SU-DHL-6 (cell line): Measurements from ENCODE around the gene GEMIN8.

ENCODE experiments used
- H2AFZ ChIP-seq: fragments of 200-600 bp; sonication (generic); 2 replicates; pipeline ENCODE4 v1.6.1; 2014; ENCODE audit warnings: low read depth, mild to moderate bottlenecking, moderate library complexity, mixed read lengths, antibody characterized with exemption, low read length; ENCODE audit not compliant: severe bottlenecking
- H3F3A ChIP-seq: fragments of 200-600 bp; shearing (Covaris generic); 2 replicates; pipeline ENCODE4 v1.6.0; 2016; ENCODE audit warnings: antibody characterized with exemption, mild to moderate bottlenecking; ENCODE audit not compliant: insufficient read depth
- H3K27ac ChIP-seq: fragments of 200-600 bp; sonication (generic); 2 replicates; pipeline ENCODE4 v1.5.1; 2016; ENCODE audit warnings: low read depth, mild to moderate bottlenecking, low read length, moderate library complexity, mixed read lengths
- H3K27me3 ChIP-seq: fragments of 200-600 bp; sonication (generic), shearing (Covaris generic); 2 replicates; pipeline ENCODE4 v1.6.0; 2014; ENCODE audit warnings: mild to moderate bottlenecking, low read length
- H3K36me3 ChIP-seq: fragments of 200-600 bp; sonication (generic); 2 replicates; pipeline ENCODE4 v1.6.1; 2014; ENCODE audit warnings: mild to moderate bottlenecking, low read length, mixed read lengths
- H3K4me2 ChIP-seq: fragments of 300-600, 200-600 bp; shearing (Covaris generic), sonication (generic); 2 replicates; pipeline ENCODE4 v1.6.0; 2014; ENCODE audit warnings: low read length, low read depth, mild to moderate bottlenecking; ENCODE audit not compliant: poor library complexity, severe bottlenecking
- H3K4me3 ChIP-seq: fragments of 200-600 bp; sonication (generic); 2 replicates; pipeline ENCODE4 v1.5.1; 2014; ENCODE audit warnings: antibody characterized with exemption, low read length, mild to moderate bottlenecking, mixed read lengths; ENCODE audit not compliant: insufficient read depth, poor library complexity, severe bottlenecking
- H3K79me2 ChIP-seq: fragments of 200-600 bp; sonication (generic); 2 replicates; pipeline ENCODE4 v1.6.1; 2014; ENCODE audit warnings: mild to moderate bottlenecking, low read length, moderate library complexity; ENCODE audit not compliant: insufficient read depth
- H3K9ac ChIP-seq: fragments of 200-600 bp; sonication (generic); 2 replicates; pipeline ENCODE4 v1.7.0; 2014; ENCODE audit warnings: mild to moderate bottlenecking, low read length
- H3K9me2 ChIP-seq: fragments of 200-600 bp; sonication (generic); replicated peaks from 2 replicates; pipeline ENCODE4 v1.6.1; 2014; ENCODE audit warnings: low read length; ENCODE audit not compliant: insufficient read depth
- H3K9me3 ChIP-seq: fragments of 200-600 bp; sonication (generic); 2 replicates; pipeline ENCODE4 v1.6.1; 2014; ENCODE audit warnings: low read length, mixed read lengths; ENCODE audit not compliant: insufficient read depth
- H4K20me1 ChIP-seq: fragments of 200-600 bp; sonication (generic); 2 replicates; pipeline ENCODE4 v1.6.1; 2014; ENCODE audit warnings: low read depth, mild to moderate bottlenecking, antibody characterized with exemption, low read length, moderate library complexity, mixed read lengths
- CTCF ChIP-seq: fragments of 200-600 bp; sonication (generic); IDR thresholded peaks from one replicate; pipeline ENCODE4 v1.5.1; 2017; ENCODE audit warnings: antibody characterized with exemption, mild to moderate bottlenecking, low read length, moderate library complexity; ENCODE audit not compliant: insufficient read depth, poor library complexity, severe bottlenecking
- EZH2phosphoT487 ChIP-seq: fragments of 200-600 bp; sonication (generic), shearing (Covaris generic); conservative IDR thresholded peaks from 2 replicates; pipeline ENCODE4 v1.6.1; 2018; ENCODE audit warnings: mild to moderate bottlenecking, antibody characterized with exemption, low read length, moderate library complexity, mixed read lengths

The GEMIN8 gene

DNA sequence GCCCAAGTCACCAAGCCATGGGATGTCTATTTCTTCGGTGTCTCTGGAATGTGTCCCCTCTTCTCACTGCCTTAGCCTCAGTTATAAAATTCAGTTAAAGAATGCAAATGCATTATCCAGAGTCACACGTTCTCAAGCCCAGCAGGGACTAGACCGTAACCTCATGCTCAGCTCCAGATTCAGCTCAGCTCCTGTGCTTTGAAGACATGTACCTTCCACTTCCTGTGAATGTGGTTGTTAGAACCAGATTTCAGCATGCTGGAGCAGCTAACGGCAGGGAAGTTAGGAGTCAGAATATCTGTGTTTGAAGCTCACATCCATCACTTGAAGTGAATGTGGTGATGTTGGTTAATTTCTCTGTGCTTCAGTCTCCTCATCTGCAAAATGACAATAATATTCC, 26.7 kb downstream of the GEMIN8 start:
- H3K9me2 ChIP-seq: no peaks in the 10 kb centered on the region
- no peaks in the 10 kb centered on the region for H3K79me2 ChIP-seq
- H3K27ac ChIP-seq: no peak overlapping the region
- H2AFZ ChIP-seq: no peak overlapping the region
- H3K4me2 ChIP-seq: no peak overlapping the region
- no peaks in the 10 kb centered on the region for H3F3A ChIP-seq
- H3K9me3 ChIP-seq: no peaks in the 10 kb centered on the region
- H4K20me1 ChIP-seq: no peaks in the 10 kb centered on the region
- no peak for TF ChIP-seq EZH2phosphoT487
- TF ChIP-seq CTCF: no peak
- H3K36me3 ChIP-seq: no peaks in the 10 kb centered on the region
- H3K9ac ChIP-seq: no peak overlapping the region
- no peak overlapping the region for H3K4me3 ChIP-seq
- no peaks in the 10 kb centered on the region for H3K27me3 ChIP-seq

DNA sequence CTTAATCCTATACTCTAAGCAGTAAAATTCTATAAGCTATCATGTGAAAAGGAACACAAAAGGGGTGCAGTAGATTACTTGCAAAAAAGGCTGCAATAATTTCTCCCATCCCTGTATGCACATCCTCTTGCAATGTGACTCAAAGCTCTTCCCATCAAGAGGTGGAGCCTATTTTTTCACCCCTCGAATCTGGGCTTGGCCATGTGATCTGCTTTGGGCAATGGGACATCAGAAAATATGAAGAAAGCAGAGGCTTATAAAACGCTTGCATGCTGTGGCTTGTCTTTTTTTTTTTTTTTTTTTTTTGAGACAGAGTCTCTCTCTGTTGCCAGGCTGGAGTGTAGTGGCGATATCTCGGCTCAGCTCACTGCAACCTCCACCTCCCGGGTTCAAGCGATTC, 33.0 kb downstream of the GEMIN8 start:
- H3K4me2 ChIP-seq: no peak overlapping the region
- H3K9me3 ChIP-seq: no peaks in the 10 kb centered on the region
- H3K9ac ChIP-seq: no peak overlapping the region
- H3K79me2 ChIP-seq: no peaks in the 10 kb centered on the region
- H3F3A ChIP-seq: no peaks in the 10 kb centered on the region
- no peak overlapping the region for H2AFZ ChIP-seq
- H3K36me3 ChIP-seq: no peaks in the 10 kb centered on the region
- no peaks in the 10 kb centered on the region for H4K20me1 ChIP-seq
- no peaks in the 10 kb centered on the region for H3K9me2 ChIP-seq
- H3K27ac ChIP-seq: no peak overlapping the region
- H3K27me3 ChIP-seq: no peaks in the 10 kb centered on the region
- H3K4me3 ChIP-seq: no peak overlapping the region
- TF ChIP-seq EZH2phosphoT487 (no peak), CTCF (no peak)

DNA sequence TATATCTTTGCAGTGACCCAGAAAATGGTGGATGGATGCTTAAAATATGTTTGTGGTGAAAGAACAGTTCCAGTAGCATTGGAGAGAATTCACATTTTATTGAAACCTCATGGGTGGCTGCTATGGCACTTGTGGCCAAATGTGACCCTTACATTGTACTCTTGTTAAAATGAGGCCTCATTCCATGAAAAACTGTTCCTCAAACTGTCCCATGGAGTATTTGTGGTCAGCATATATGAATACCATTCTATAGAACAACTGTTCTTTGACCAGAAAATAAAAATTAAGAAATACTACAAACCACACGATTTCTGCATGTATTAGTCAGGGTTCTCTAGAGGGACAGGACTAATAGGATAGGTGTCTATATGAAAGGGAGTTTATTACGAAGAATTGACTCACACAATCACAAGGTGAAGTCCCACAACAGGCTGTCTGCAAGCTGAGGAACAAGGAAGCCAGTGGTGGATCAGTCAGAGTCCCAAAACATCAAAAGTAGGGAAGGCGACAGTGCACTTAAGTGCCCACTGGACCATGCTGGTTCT, 35.1 kb downstream of the GEMIN8 start:
- Histone ChIP-seq H3K79me2 (no peaks in the 10 kb centered on the region), H3K4me3 (no peak overlapping the region), H3K9me3 (no peaks in the 10 kb centered on the region), H3K27ac (no peak overlapping the region), H3K27me3 (no peaks in the 10 kb centered on the region), H3K9ac (no peak overlapping the region), H3K4me2 (no peak overlapping the region), H3K36me3 (no peaks in the 10 kb centered on the region), H4K20me1 (no peaks in the 10 kb centered on the region), H2AFZ (no peak overlapping the region), H3F3A (no peaks in the 10 kb centered on the region), H3K9me2 (no peaks in the 10 kb centered on the region)
- TF ChIP-seq CTCF (no peak), EZH2phosphoT487 (no peak)
